ENCODE results near the gene SLC9A3.

DNA sequence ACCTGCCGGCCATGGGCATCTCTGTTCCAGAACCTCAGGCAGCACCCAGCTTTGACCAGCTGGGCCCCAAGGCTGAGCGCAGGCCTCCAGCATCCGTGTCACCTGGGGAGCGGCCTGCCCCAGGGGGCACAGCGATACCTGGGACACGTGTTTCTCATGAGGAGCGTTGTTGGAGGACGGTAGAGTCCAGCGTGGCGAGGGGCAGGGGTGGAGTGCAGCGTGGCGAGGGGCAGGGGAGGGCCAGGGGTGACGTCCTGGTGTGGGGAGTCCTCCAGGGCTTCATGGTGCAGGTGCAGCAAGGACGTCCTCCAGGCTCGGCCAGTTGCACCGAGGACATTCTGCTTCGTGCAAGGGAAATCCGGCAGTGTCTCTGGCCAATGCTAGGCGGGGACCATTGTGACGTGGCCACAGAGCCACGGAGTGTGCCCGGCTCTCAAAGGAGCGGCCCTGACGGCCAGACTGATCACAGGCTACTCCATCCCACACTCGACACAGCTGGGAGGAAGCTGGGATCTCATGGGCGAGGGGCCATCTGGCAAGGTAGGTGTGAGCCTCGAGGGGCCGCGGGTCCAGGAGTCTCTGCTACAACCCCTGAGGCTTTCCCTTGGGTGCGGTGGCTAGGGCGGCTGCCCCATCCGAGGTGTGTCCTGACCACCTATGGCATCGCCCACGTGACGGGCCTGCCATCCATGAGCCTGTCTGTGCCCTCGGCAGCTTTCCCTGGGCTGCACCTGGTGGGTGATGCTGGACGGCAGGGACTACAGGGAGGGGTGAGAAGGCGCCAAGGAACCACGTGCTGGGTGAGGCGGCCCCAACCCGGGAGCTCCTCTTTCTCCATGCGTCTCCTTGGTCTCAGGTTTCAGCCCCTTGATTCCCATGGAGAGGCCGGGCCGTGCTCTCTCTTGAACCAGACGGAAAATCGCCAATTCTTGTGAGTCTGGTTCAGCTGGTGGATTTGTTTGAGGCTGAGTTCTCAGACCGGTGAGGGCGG lies 33.8 kb downstream of the SLC9A3 start:
- TF ChIP-seq, protein P1, sequence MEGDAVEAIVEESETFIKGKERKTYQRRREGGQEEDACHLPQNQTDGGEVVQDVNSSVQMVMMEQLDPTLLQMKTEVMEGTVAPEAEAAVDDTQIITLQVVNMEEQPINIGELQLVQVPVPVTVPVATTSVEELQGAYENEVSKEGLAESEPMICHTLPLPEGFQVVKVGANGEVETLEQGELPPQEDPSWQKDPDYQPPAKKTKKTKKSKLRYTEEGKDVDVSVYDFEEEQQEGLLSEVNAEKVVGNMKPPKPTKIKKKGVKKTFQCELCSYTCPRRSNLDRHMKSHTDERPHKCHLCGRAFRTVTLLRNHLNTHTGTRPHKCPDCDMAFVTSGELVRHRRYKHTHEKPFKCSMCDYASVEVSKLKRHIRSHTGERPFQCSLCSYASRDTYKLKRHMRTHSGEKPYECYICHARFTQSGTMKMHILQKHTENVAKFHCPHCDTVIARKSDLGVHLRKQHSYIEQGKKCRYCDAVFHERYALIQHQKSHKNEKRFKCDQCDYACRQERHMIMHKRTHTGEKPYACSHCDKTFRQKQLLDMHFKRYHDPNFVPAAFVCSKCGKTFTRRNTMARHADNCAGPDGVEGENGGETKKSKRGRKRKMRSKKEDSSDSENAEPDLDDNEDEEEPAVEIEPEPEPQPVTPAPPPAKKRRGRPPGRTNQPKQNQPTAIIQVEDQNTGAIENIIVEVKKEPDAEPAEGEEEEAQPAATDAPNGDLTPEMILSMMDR (IDR thresholded peaks at IDR 0.05; ENCODE audit: borderline replicate concordance, extremely low read depth, low read length, poor library complexity, severe bottlenecking): no peak
- no peak for TF ChIP-seq EZH2 (IDR thresholded peaks at IDR 0.05; ENCODE audit: borderline replicate concordance, low read depth, low read length, severe bottlenecking)

All from DND-41 (cell line).